HG03097 (cell line): ENCODE data around the gene STXBP6.

Source experiments
- ATAC-seq: cut with Tn5 transposase; IDR thresholded peaks from one replicate; pipeline ENCODE4 v1.9.1; 2021; ENCODE audit not compliant: unreplicated experiment, low FRiP score

The STXBP6 gene

DNA sequence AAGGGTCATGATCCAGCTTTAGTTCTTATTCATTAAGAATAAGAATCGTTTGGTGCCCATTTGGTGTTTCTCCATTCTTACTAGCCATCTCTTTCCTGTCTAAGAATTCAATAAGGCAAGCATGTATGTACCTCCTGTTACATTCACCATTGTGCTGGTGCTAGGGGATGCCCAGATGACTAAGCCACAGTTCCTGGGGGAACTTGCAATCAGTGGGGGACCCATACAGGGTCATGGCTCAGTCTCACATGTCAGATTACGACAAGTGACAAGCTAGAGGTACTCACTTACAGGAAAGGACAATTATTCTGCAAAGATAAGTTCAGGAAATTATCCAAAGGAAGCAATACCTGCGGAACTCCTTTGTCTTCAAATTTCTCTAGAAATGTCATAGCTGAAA lies 125.4 kb downstream of the STXBP6 start:
- ATAC-seq, result no peak

DNA sequence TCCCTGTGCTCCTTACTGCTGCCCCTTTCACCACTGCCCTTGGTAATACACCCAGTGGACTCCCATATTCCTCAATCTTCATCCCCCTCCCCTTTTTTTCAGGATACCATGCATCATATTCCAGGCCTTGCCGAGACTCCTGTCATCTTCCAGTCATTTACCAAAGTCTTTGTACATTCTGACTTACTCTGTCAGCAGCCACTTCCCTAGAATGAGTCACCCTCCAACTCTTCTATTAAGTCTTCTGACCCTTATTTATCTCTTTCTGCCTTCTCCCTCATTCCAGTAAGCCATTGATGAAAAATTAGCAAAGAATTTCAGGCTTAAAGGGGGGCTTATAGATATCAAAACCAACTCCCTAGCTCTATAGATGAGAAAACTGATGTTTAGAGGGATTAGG lies 128.0 kb downstream of the STXBP6 start:
- no peak for ATAC-seq

GRCh38 chr14:24920265-24921075 lies 129.5 kb downstream of the STXBP6 start:
- ATAC-seq, result no peak

- ATAC-seq, result no peak
Observed at GRCh38 chr14:24918822-24919221, 131.1 kb downstream of the STXBP6 start.

- no peak for ATAC-seq
Observed at GRCh38 chr14:24915958-24916595, 133.9 kb downstream of the STXBP6 start.

DNA sequence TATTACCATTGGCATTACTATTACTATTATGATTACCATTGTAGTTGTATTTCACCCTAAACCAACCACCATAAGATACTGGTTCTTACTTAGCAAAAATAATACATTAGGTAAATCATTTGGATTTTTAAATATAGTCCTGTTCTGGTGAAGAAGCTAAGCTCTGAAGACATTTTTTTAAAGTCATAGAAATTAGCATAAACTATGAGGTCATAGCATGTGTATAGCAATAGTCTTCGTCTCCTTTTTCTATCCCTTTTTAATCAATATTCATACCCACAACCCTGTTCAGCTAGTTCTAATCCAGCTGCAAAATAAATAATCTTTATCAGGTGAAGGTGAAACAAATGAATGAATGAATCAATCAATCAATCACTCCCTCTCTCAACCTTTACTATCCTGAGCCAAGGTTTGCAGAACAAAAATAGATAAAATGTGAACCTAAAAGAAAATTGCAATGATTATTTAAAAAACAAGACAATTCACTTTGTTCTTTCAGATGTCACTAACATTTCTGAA lies 134.5 kb downstream of the STXBP6 start:
- ATAC-seq, result no peak

DNA sequence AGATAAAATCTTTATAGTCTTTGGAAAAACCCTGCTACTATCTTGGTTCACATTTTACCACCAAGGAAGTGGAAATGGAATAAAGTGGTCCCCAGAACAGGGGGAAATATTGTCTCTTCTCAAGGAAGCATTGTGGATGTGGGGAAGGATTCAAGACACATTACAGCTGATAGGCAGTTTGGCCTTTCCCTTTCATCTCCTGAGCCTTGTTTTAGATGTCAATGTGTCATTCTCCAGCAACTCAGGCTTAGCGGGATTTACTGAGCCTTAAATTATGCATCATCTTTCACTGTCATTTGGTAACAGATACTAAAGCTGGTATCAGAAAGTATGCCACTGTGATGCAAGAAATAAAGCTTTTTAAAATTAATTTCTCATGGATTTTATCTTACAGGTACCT lies 136.2 kb downstream of the STXBP6 start:
- ATAC-seq, result no peak

- ATAC-seq, result no peak
Observed at GRCh38 chr14:24913021-24913420, 136.9 kb downstream of the STXBP6 start.

- ATAC-seq, result no peak
Observed at GRCh38 chr14:24911324-24912109, 138.4 kb downstream of the STXBP6 start.

DNA sequence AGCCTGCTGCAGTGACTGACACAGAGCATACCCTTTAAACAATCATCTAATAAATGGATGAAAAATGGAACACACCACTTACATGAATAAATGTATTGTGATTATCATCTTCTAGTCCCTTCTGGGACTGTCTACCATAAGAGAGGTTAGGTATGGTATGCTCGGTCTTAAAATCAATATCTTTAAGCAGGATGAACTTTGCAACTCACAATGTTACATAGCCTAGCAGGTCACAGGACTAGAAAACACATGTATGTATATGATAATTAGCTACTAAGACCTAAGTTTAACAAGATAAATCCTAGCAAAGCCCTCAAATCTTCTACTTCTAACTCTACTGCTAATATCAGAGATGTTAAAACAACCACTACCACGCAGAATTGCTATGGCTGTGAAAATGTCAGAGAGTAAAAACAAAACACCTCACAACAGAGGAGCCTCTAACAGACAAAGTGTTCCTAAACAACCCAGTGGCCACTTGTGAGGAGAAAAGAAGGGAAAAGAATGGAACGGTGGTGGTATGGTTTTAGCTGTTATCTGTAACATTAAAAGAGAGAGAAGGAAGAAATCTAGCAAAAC lies 139.4 kb downstream of the STXBP6 start:
- ATAC-seq, result no peak

DNA sequence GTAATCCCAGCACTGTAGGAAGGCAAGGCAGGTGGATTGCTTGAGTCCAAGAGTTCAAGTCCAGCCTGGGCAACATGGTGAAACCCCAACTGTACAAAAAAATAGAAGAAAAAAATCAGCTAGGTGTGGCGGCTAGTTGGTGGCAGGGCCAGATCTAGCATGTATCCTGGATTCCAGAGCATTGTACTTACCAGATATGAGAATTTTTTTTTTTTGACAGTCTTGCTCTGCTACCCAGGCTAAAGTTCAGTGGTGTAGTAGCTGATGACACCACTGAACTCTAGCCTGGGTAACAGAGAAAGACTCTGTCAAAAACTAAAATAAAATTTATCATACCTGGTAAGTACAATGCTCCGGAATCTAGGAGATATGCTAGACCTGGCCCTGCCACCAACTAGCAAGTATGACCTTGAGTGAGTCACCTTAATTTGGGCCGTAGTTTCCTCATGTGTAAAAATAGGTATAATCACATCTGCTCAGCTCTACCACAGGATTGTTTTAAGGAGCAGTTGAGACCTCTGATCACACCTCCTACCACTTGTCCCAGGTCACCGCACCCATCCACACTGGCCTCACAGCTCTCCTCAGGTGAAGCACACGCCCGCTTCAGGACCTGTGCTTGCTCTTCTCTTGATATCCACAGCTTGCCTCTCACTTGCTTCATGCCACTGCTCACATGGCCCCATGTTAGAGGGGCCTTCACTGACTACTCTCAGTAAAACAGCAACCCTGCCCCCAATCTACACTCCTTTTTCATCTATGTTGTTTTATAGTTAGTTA lies 140.2 kb downstream of the STXBP6 start:
- no peak for ATAC-seq

GRCh38 chr14:24908592-24909236 lies 141.2 kb downstream of the STXBP6 start:
- ATAC-seq, result no peak

DNA sequence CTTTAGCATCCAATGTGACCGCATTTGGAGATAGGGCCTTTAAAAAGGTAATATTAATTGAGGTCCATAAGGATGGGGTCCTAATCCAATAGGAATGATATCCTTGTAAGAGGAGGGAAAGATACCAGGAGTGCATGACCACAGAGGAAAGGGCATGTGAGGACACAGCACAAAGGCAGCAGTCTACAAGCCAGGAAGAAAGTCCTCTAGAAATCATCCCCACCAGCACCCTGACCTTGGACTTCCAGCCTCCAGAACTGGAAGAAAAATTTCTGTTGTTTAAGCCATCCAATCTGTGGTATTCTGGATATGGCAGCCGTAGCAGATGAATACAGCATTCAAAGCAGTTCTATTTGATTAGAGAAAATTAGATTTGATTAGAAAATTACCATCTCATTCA lies 145.4 kb downstream of the STXBP6 start:
- no peak for ATAC-seq

DNA sequence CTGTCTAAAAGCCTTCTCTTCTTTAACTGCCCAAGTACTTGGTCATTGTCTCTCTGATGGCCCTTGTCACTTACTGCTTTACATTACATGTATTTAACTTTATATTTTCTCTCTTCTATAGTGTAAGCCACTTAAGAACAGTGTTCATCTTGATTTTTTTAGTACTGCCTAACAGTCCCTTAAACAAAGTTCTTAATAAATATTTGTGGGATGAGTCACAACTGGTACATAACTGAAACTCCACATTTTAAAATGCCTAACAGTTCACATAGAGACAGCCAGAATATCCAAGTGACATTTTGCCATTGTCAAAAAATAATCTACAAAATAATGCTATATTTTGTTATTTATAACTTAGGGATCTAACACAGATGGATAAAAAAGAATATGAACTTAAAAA lies 146.6 kb downstream of the STXBP6 start:
- no peak for ATAC-seq

DNA sequence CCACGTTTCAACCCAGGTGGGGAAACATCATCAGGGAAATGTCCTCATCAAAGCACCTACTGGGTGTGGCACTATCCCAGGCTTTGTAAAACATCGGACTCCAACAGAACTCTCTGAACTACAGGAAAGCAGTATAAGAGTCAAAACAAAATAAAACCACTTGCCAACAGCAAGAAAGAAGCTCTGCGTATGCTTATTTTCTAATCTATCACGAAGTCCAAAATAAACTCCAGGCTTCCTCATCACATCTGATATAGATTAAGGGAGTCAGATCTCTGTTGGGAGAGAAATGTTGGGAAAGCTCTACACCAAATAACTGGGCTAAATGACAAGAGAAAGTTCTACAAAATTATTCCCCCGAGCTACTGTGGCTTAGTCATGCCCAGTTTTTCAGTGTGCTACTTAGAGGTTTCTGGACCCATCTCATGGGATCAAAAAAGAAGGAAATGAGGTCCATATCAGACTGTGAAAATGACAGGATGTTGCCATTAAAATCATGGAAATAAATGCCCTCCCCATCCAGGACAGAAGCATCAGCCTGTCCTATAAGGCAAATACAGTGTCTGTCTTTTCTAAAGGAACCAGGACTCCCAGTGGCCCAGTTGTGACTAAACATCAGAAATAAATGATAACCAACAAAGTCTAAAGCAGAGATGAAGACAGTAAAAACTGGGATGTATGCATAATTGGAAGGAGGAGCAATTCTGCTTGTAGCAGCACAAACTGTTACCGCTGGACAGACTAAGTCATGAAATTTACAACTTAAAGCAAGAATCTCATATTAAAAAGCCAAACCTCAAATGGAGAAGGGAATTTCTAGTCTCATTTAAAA lies 149.5 kb downstream of the STXBP6 start:
- ATAC-seq, result no peak

DNA sequence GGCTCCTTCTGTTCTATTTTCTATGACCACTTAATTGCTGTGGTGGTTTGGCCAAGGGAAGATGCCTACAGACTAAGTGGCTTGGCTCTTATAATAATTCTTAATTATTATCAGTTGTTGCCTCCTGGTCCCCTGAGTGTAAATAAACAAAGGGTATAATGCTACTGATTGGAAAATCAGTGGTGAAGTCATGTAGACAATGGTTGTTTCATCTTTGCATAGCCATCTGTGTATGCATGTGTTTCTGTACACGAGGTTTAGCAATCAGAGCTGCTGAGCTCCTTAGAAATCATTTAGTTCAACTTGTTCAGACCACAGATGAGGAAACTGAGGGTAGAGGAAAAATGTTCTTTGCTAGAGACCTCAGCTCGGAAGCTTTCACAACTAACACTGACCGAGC lies 152.2 kb downstream of the STXBP6 start:
- no peak for ATAC-seq

- no peak for ATAC-seq
Observed at GRCh38 chr14:24895622-24896021, 154.3 kb downstream of the STXBP6 start.

DNA sequence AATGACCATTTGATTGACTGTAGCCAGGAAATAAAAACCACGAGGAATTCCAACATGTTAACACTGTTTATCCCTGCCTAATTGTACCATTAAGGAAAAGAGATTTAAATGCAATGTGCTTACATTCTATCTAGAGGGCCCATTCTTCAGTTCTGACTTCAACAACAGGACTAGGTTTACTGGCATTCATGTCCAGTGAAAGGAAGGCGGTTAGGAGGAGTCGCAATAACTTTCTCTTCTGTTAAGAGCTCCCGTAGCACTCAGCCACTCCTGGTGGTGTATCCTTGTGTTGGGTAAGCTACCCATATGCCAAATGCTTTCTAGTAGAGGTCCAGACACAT lies 154.7 kb downstream of the STXBP6 start:
- ATAC-seq, result no peak
